NB4 (cell line): ENCODE results near the gene CD28.

ENCODE experiments used
- TF ChIP-seq, protein P1 (sequence below): IDR thresholded peaks from one replicate; pipeline ENCODE4 v1.5.1; 2012; ENCODE audit warnings: low read depth, low read length
- TF ChIP-seq, protein P2 (sequence below): IDR thresholded peaks from 2 replicates; pipeline ENCODE4 v1.6.1; 2011; ENCODE audit warnings: low read depth, low read length

DNA sequence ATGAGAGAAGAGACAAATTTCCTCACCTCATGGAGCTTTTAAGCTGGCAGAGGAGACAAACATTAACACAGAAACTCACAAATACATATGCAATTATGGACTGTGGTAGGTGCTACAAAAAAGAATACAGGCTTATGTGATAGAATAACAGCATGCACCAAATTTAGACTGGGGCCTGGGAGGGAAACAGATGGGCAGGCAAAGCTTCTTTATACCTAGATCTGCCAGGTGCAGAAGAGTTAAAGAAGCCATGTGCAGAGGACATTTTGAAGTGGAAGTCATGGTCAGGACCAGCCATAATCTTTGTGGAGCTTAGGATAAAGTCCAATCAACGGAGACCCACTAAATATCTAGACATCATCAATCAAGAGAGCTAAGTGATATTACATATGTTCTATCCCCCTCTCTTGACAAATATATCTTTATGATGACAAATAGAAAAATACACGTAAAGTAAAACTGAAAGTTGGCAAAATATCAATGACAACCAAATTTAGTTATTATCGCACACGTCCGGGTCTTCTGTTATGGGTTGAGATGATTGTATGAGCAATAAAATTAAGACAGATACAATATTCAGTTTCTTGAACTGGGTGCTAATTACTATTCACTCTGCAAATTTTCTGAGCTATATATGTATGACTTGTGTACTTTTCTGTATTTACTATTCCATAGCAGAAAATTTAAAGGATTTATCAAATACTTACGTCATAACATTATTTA lies 44.1 kb downstream of the CD28 start:
- TF ChIP-seq, protein P1, sequence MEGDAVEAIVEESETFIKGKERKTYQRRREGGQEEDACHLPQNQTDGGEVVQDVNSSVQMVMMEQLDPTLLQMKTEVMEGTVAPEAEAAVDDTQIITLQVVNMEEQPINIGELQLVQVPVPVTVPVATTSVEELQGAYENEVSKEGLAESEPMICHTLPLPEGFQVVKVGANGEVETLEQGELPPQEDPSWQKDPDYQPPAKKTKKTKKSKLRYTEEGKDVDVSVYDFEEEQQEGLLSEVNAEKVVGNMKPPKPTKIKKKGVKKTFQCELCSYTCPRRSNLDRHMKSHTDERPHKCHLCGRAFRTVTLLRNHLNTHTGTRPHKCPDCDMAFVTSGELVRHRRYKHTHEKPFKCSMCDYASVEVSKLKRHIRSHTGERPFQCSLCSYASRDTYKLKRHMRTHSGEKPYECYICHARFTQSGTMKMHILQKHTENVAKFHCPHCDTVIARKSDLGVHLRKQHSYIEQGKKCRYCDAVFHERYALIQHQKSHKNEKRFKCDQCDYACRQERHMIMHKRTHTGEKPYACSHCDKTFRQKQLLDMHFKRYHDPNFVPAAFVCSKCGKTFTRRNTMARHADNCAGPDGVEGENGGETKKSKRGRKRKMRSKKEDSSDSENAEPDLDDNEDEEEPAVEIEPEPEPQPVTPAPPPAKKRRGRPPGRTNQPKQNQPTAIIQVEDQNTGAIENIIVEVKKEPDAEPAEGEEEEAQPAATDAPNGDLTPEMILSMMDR = no peak
- TF ChIP-seq, protein P2, sequence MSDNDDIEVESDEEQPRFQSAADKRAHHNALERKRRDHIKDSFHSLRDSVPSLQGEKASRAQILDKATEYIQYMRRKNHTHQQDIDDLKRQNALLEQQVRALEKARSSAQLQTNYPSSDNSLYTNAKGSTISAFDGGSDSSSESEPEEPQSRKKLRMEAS = no peak
